HG02870 (cell line): ENCODE results near the gene CCDC186.
A peak's percentile ranks its signal among the peaks of the same experiment; 100 is the strongest.

ENCODE experiments used
- ATAC-seq: cut with Tn5 transposase; IDR thresholded peaks from one replicate; pipeline ENCODE4 v1.9.1; 2021; ENCODE audit warnings: mild to moderate bottlenecking, moderate library complexity; ENCODE audit not compliant: unreplicated experiment

Gene CCDC186

GRCh38 chr10:114115661-114116445, 58.1 kb downstream of the CCDC186 start:
- no peak for ATAC-seq

- ATAC-seq = no peak
Observed at GRCh38 chr10:114110174-114110972, 63.6 kb downstream of the CCDC186 start.

- no peak for ATAC-seq
Observed at GRCh38 chr10:114103284-114103683, 70.7 kb downstream of the CCDC186 start.

GRCh38 chr10:114102256-114102655, 71.7 kb downstream of the CCDC186 start:
- ATAC-seq = no peak

- ATAC-seq = no peak
Observed at GRCh38 chr10:114100848-114101741, 72.9 kb downstream of the CCDC186 start.

- ATAC-seq = no peak
Observed at GRCh38 chr10:114096864-114097263, 77.1 kb downstream of the CCDC186 start.

GRCh38 chr10:114095559-114096337, 78.3 kb downstream of the CCDC186 start:
- peak; percentile 53 for ATAC-seq

GRCh38 chr10:114094795-114095194, 79.2 kb downstream of the CCDC186 start:
- ATAC-seq = peak; percentile 64

- ATAC-seq = no peak
Observed at GRCh38 chr10:114087655-114088054, 86.3 kb downstream of the CCDC186 start.

GRCh38 chr10:114087255-114087654, 86.7 kb downstream of the CCDC186 start:
- ATAC-seq = no peak

GRCh38 chr10:114084215-114084614, 89.8 kb downstream of the CCDC186 start:
- no peak for ATAC-seq

GRCh38 chr10:114083040-114083439, 91.0 kb downstream of the CCDC186 start:
- ATAC-seq = no peak

- ATAC-seq = no peak
Observed at GRCh38 chr10:114081911-114082583, 92.0 kb downstream of the CCDC186 start.

GRCh38 chr10:114079421-114079820, 94.6 kb downstream of the CCDC186 start:
- no peak for ATAC-seq

GRCh38 chr10:114078346-114078745, 95.7 kb downstream of the CCDC186 start:
- no peak for ATAC-seq

- ATAC-seq = no peak
Observed at GRCh38 chr10:114077815-114078219, 96.2 kb downstream of the CCDC186 start.

- ATAC-seq = no peak
Observed at GRCh38 chr10:114077347-114077746, 96.7 kb downstream of the CCDC186 start.

GRCh38 chr10:114075093-114075492, 98.9 kb downstream of the CCDC186 start:
- no peak for ATAC-seq

- no peak for ATAC-seq
Observed at GRCh38 chr10:114073395-114074186, 100.4 kb downstream of the CCDC186 start.
